CD4-positive, alpha-beta T cell treated with Interleukin-21 for 1 hour (primary cell): ENCODE measurements around the gene DDIT3.
"Not testable (repeated sequence)": the region's sequence is repeated elsewhere in the genome, so short reads cannot be mapped to it uniquely, and the experiment has no call there.

Source experiments
- DNase-seq: peaks from one replicate; pipeline ENCODE4 v3.0.0-alpha.2; 2020

DDIT3 gene

DNA sequence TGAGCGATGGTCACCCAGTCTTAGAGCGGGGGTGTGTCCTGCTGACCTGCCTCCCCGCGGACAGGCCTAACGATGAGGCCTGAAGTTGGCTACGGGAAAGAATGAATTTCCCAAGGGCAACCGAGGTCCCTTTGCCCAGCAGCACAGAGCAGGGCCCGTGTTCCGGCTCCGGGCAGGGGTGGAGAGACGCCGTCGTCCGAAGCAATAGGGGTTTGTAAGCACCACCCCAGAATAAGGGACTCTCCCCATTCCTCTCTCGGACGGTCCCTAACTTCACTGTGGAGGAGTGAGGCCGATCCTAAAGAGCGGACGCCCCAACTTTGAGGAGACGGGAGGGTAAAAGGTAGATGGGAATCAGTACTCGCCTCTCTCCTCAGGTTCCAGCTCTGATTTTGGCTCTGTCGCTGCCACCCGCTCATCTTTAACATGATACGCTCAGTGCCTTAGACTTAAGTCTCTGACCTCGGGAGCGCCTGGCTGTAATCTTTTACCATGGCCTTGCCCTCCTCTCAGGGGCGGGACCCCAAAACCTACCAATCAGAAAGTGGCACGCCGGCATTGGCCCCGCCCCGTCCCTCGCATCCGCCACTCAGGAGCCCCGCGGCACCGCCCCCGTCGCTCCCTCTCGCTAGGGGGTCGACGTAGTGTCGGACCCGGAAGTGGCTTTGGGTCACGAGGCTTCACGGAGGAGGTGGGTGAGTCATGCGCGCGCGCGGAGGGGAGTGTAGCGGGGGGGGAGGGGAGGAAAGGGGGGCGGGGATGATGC, at the start of gene DDIT3:
Gene DDIT3, minus strand, starts transcription at position 462 of the 766 bp plus-strand sequence. CDS start 3,108 bp downstream, outside the sequence.
- peak; percentile 99 for DNase-seq

- DNase-seq, result no peak
Observed at GRCh38 chr12:57569858-57570257, 49.5 kb upstream of the DDIT3 start.

GRCh38 chr12:57568838-57569237, 48.5 kb upstream of the DDIT3 start:
- no peak for DNase-seq

DNA sequence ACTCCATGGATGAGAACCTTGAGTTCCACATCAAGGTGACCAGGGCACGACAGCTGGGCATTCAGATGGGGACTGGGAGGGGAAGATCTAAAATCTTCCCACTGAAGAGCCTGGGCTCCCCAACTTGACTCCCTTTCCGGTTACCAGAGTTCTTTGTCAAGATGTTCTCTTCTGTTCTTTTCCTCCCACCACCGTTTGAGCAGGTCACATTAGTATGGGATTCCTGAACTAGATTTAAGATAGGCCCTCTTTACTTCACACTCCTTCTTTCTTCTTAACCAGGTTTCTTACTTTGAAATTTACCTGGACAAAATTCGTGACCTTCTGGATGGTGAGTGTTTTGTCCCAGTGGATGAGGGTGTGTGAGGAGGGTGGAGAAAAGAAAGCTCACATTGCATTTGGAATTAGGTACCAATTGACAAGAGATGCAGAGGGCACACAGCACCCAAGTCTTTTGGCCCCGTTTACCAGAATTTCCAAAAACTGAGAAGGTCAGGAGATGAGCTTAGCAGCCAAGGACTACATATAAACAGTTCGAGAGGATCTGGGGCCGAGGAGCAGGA, 43.9 kb upstream of the DDIT3 start:
- no peak for DNase-seq

DNA sequence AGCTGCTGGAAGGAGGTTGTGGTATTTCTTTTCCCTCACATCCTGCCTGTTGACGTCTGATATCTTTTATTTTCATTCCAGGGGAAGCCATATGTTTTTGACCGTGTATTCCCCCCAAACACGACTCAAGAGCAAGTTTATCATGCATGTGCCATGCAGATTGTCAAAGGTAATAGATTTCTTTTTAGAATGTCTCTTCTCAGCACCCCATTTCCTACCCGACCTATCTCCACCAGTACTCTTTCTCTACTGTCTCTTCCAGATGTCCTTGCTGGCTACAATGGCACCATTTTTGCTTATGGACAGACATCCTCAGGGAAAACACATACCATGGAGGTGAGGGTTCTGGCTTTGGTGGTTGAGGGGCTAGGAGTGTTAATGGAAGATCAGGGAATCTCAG, 43.0 kb upstream of the DDIT3 start:
- DNase-seq, result no peak

GRCh38 chr12:57561117-57561516, 40.8 kb upstream of the DDIT3 start:
- DNase-seq, result not testable (repeated sequence)

DNA sequence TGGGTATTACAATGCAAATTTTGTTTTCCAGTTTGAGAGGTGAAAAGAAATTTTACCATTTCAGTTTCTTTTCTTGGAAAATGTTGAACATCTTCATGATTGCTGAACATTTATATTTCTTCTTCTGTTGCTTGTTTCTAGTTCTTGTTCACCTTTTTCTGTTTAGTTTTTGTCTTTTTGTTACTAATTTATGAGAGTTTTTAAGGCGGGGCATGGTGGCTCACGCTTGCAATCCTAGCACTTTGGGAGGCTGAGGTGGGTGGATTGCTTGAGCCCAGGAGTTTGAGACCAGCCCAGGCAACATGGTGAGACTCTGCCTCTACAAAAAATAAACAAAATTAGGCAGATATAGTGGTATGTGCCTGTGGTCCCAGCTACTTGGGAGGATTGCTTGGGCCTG, 40.2 kb upstream of the DDIT3 start:
- no peak for DNase-seq

- DNase-seq, result no peak
Observed at GRCh38 chr12:57558864-57559263, 38.5 kb upstream of the DDIT3 start.

DNA sequence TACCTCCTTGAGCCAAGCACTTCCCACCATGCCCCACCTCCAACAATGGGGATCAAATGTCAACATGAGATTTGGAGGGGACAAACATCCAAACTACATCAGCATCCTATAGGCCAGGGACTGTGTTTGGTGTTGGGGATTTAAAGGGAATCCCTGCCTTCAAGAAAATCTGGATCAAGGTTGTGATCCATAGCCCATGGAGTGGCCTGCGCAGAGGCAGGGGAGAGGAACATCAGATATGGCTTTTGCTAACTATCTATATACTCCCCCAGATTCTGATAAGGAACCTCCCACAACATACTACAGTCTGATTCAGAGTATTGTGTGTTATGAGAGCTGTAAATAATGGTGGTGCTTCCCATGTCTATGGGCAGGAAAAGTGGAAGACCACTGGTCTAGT, 34.6 kb upstream of the DDIT3 start:
- no peak for DNase-seq

GRCh38 chr12:57554453-57554852, 34.1 kb upstream of the DDIT3 start:
- no peak for DNase-seq

DNA sequence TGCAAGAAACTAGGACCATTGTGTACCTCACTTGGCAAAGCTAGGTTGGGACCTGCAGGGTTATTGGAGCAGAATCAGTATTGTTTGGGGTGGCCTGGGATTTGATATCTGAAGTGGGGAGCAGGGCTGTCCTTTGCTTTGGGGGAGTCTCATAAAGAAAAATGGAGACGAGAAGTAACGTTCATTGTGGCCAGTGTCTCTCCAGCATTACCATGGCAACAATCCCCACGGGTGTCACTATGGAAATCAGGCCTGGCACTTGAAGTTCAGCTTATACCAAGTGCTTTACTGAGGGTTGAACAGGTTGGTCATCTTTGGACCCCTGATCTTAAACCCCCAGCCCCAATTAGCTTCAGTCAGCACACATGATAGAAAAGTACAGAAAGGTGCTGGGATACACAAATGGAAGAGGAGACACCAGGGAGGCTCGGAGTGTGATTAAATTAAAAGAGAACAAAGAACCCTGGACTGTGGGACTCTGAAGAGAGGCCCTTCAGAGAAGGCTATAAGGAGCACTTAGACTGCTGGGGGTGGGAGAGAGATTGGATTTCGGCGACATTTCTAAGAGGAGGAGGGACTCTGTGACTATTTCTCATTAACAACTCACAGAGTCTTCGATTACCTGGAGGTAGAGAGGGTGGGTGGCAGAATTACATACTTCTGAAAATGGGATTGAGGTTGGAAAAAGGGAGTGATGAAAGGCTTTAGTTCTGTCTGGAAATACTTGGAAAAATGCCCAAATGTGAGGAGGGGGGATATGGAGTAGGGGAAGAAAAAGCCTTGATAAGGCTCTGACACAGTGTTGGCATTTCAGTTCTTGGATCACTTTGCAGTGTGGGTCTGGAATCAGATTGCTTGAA, 33.3 kb upstream of the DDIT3 start:
- no peak for DNase-seq

GRCh38 chr12:57552835-57553313, 32.6 kb upstream of the DDIT3 start:
- no peak for DNase-seq

DNA sequence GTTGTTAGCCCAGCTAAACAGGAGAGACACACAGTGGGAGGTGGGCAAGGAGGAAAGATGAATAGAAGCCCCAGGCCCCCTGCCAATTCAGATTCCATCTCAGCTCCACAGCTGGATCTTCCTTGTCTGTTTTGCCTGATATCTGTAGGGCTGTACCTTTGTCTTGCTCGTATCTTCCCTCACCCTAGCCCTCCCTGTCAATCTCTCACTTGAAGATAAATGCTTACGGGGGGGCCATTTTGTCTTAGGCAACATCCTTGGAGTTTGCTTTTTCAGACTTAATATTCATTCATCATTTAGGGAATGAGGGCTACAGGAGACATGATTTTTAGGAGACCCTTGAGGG, 32.0 kb upstream of the DDIT3 start:
- no peak for DNase-seq

DNA sequence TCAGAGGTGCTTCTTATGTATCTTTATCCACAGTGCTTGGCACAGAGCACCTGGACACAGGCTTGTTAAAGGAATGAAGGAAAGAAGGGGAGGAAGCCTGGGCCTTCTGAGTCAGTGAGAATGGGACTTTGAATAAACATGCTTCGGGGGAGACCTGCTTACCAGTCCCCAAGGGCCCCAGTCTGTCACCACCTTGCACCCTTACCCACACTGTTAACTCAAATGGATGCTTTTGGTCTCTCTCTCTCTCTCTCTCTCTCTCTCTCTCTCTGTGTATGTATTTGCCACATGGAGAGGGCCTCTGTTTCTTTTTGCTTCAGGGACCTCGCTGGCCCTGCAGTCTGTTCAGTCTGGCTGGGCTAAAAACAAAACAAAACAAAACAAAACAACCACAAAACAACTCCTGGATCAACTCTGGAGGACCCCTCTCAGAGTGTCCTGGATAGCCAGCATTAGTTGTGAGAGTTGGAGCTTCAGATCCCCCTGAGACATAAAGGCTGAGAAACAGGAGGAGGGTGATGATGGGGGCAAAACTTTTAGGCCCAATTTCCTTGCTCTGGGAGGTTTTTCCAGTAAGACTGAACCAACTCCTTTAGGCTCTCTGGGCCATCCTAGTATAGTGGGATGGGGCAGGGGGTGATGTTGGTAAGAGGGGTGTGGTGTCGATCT, 31.5 kb upstream of the DDIT3 start:
- DNase-seq, result no peak

- no peak for DNase-seq
Observed at GRCh38 chr12:57550641-57551549, 30.6 kb upstream of the DDIT3 start.

GRCh38 chr12:57549909-57550640, 29.8 kb upstream of the DDIT3 start, which contains the start of gene KIF5A:
Gene KIF5A, plus strand, starts transcription at chr12:57550044. Its CDS starts 228 bp downstream, at chr12:57550272.
- DNase-seq, result peak; percentile 58

- DNase-seq, result no peak
Observed at GRCh38 chr12:57549203-57549908, 29.0 kb upstream of the DDIT3 start.

DNA sequence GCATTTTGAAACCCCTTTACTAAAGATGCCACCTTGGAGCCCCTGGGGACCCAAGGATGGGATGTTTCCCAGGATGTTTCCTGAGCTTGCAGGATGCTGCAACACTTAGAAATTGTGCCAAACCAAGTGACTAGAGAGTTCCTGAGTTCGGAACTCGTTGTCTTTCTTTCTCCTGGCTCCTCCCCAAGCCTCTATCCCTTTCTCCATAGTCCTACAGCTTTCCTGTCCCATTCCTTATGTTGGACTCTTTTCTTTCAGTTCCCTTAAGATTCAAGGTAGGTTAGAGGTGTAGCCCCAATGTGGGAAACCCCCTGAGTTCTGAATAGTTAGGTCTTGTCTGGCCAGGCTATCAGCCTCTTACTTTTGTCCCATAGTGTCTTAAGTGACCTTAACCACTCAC, 28.2 kb upstream of the DDIT3 start:
- no peak for DNase-seq

- DNase-seq, result no peak
Observed at GRCh38 chr12:57548013-57548315, 27.6 kb upstream of the DDIT3 start.

DNA sequence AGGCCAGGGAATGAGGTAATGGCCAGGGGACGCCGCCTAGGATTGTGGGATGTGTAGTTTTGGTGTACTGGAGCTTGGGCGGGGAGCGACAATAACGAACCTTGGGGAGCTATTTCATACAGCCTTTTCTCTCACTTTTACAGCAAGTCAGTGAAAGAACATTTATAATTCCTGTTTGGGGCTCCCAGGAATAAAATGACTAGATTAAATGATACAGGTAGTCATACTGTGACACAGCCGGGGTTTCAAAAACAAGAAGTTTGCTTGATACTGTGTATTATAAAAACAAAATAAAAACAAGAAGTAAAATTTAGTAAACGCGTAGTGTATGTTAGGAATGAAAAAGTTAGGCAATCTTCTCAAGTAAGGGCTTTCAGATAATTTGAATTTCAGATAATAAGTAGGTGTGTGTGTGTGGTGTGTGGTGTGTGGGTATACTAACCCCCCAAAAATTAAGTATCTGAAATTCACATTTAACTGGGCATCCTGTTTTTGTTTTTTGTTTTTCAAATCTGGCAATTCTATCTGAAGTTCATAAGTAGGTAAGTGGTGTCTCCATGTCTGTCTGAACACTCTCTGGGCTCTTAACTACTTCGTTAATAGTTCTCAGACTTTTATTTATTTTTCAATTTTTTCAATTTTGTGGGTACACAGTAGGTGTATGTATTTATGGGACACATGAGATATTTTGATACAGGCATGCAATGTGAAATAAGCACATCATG, 27.1 kb upstream of the DDIT3 start:
- DNase-seq, result no peak
